VCaP (cell line): ENCODE measurements around the gene SCAF8.

Experiments
- H3K27ac ChIP-seq: fragments of 450-650 bp; 2 replicates; pipeline ENCODE4 v1.5.1; 2017
- TF ChIP-seq, protein P1 (sequence below): fragments of 450-650 bp; conservative IDR thresholded peaks from 2 replicates; pipeline ENCODE4 v1.5.1; 2017; ENCODE audit warnings: mild to moderate bottlenecking, moderate library complexity

Gene SCAF8

DNA sequence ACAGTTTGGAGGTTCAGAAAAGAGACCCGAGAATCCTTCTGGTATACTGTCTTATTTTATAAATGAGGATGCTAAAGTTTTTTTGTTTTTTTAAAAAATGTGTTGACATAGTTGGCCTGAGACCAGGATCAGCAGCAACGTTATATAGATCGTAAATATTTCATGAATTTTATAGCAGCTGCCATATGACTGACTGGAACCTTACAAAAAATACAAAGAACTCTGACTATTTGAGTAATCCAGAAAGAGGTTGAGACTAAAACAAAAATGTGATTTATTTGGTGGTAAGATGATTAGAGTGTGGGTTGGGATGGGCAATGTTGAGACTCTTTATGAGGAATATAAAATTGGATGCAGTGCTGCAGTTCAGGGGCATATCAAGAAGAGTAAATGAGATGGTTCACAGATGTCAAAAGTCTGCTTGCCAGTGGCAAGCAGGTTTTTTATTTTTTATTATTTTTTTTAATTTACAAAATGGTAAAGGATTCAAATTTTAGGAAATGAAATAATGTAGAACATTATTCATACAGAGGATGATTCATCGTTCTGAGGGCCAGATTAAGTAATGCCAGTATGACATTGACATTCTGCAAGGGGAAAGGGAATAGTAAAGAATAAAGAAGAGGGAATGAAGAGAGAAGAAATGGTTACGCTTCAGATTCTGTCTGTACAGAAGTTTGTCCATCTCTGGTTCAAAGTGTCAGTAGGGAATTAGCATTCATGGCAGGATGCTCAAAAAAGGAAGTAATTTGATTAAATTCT, 58.5 kb downstream of the SCAF8 start:
- peak overlapping the region; percentile 9 for H3K27ac ChIP-seq
- TF ChIP-seq, protein P1, sequence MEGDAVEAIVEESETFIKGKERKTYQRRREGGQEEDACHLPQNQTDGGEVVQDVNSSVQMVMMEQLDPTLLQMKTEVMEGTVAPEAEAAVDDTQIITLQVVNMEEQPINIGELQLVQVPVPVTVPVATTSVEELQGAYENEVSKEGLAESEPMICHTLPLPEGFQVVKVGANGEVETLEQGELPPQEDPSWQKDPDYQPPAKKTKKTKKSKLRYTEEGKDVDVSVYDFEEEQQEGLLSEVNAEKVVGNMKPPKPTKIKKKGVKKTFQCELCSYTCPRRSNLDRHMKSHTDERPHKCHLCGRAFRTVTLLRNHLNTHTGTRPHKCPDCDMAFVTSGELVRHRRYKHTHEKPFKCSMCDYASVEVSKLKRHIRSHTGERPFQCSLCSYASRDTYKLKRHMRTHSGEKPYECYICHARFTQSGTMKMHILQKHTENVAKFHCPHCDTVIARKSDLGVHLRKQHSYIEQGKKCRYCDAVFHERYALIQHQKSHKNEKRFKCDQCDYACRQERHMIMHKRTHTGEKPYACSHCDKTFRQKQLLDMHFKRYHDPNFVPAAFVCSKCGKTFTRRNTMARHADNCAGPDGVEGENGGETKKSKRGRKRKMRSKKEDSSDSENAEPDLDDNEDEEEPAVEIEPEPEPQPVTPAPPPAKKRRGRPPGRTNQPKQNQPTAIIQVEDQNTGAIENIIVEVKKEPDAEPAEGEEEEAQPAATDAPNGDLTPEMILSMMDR, result no peak

DNA sequence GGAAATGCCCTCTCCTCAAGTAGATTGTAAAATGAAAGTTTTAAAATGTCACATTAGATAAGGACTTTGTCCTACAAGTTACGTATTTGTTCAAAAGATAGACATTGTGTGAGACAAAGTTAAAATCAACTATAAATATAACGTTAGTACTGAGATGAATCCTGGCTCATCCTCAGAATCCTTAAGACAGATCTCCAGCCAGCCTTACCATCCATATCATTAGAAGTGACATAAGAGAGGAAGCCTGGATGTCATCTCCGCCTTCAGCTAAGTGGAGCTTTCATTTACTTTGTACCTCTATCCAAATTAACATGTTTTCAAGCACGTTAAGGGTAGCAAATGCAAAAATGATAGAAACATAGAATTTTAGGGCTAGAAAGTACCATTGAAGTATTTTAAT, 59.1 kb downstream of the SCAF8 start:
- TF ChIP-seq, protein P1, result no peak
- peak overlapping the region; percentile 9 for H3K27ac ChIP-seq

- TF ChIP-seq, protein P1, result no peak
- H3K27ac ChIP-seq, result no peak overlapping the region
Measured at GRCh38 chr6:154792761-154793160, 59.5 kb downstream of the SCAF8 start.

GRCh38 chr6:154796484-154796883, 63.3 kb downstream of the SCAF8 start:
- H3K27ac ChIP-seq, result peak overlapping the region; percentile 51
- TF ChIP-seq, protein P1, result no peak

- no peak overlapping the region for H3K27ac ChIP-seq
- TF ChIP-seq, protein P1, result no peak
Measured at GRCh38 chr6:154797857-154798256, 64.6 kb downstream of the SCAF8 start.

GRCh38 chr6:154800338-154800737, 67.1 kb downstream of the SCAF8 start:
- no peak overlapping the region for H3K27ac ChIP-seq
- TF ChIP-seq, protein P1, result no peak

DNA sequence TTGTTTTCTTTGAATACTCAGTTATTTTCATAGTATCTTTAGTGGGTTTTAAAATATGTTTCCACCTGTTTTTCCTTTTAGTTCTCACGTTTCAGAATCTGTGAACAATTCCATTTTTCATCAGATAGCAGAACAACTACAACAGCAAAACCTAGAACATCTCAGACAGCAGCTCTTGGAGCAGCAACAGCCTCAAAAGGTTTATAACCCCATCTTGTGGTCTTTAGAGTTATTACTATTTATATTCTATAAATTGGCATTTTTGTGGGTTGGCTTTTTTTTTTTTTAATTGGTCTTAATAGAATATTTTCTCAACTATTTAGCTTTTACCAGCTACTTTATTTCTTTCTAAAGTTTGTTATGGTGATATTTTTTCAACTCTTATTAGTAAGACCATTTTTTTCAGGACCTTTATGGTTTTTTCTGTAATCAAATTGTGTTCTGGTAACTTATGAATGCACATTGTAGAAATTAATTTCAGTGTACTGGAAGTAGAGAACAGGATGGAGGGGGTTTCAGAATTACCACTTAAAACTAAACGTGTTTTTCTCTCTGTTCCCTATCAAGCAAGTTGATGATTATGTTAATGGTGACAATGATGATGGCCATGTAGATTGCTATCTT, 72.2 kb downstream of the SCAF8 start:
- TF ChIP-seq, protein P1, result peak; percentile 78

More for the DNA sequence above, 72.2 kb downstream of the SCAF8 start:
- H3K27ac ChIP-seq, result no peak overlapping the region
